Epithelial cell of prostate (primary cell): ENCODE results near the gene PDE6C.

ENCODE experiments used
- DNase-seq: peaks from one replicate; pipeline ENCODE4 v3.0.0-alpha.2; 2011; ENCODE audit warnings: low read depth, low spot score
- H3K27ac ChIP-seq: fragments of 450-650 bp; 2 replicates; pipeline ENCODE4 v1.5.1; 2017; ENCODE audit warnings: mild to moderate bottlenecking

The PDE6C gene

GRCh38 chr10:93628858-93629257 lies 16.5 kb downstream of the PDE6C start:
- no peak overlapping the region for H3K27ac ChIP-seq
- no peak for DNase-seq

GRCh38 chr10:93629647-93630305 lies 17.4 kb downstream of the PDE6C start:
- DNase-seq: no peak
- H3K27ac ChIP-seq: no peak overlapping the region

GRCh38 chr10:93630625-93631557 lies 18.6 kb downstream of the PDE6C start:
- DNase-seq: no peak
- no peak overlapping the region for H3K27ac ChIP-seq

GRCh38 chr10:93639791-93640190 lies 27.5 kb downstream of the PDE6C start:
- DNase-seq: no peak
- no peak overlapping the region for H3K27ac ChIP-seq

- DNase-seq: no peak
- no peak overlapping the region for H3K27ac ChIP-seq
Observed at GRCh38 chr10:93652857-93653256, 40.5 kb downstream of the PDE6C start.

DNA sequence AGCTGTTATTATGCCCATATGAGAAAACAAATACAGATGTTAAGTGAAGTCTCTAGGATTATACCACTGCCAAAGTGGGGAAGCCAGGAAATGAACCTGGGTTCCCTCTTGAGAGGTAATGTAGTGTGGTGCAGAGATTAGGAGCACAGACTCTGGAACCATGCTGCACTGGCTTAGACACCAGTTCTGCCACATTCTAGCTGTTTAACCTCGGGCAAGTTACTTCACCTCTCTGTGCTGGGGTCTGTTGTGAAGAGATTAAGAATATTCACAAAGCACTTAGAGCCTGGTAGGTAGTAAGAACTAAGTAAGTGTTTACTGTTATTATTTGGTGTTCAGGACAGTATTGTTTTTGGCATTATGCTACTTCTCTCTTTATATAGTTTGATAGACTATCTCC lies 41.9 kb downstream of the PDE6C start:
- H3K27ac ChIP-seq: no peak overlapping the region
- no peak for DNase-seq

DNA sequence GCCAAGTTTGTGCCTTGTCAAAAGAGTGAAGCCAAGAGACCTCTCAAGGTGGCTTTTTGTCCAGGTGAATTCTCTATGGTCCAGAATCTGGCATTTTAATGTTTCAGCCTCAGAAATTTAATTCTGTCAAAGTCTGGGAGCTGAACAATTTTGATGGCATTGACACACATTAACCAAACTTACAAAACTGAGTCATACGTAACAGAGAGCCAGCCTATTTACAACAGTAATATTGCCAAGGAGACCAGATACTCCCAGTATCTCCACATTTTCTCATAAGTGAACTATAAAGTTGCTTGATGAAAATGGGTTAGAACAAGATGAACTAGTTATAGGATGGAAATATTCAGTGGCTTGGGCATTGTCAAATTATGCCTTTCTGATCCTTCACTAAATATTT lies 43.8 kb downstream of the PDE6C start:
- DNase-seq: no peak
- H3K27ac ChIP-seq: no peak overlapping the region

GRCh38 chr10:93657757-93658156 lies 45.4 kb downstream of the PDE6C start:
- no peak overlapping the region for H3K27ac ChIP-seq
- DNase-seq: no peak

- H3K27ac ChIP-seq: no peak overlapping the region
- no peak for DNase-seq
Observed at GRCh38 chr10:93666030-93666429, 53.7 kb downstream of the PDE6C start.

DNA sequence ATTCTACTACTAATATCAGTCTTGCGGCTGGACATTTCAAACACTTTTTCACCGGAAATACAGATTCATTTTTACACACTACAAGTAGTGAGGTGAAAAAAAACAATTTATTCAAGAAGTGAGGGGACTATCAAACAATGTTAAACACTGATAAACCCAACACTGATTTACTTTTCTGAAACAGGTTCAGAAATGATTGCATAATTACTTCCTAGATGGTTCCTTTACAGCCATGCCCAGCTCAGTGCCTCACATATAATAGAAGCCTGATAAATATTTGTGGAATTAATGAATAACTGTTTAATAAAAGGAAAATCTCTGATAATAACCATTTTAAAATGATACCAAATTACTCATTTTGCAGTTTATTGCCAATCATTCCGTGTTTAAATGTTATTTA lies 55.5 kb downstream of the PDE6C start:
- H3K27ac ChIP-seq: no peak overlapping the region
- no peak for DNase-seq

DNA sequence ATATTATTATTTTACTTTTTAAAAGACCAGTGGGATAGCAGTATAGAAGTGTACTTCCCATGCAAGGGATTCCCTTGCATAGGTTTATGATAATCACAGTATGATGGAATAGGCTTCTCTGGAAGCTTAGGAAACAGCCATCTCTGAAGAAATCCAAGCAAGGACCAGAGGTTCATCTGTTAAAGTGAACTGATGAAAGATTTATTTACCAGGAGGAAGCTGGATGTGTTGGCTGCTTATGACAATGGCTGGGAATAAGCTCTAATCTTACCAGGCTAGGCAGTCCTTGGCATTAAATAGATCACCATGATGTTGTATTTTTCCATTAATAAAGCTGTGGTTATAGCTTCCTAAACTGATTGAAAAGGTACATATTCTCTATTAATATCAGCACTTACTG lies 58.0 kb downstream of the PDE6C start:
- no peak for DNase-seq
- H3K27ac ChIP-seq: no peak overlapping the region

- H3K27ac ChIP-seq: no peak overlapping the region
- no peak for DNase-seq
Observed at GRCh38 chr10:93671042-93671441, 58.7 kb downstream of the PDE6C start.

DNA sequence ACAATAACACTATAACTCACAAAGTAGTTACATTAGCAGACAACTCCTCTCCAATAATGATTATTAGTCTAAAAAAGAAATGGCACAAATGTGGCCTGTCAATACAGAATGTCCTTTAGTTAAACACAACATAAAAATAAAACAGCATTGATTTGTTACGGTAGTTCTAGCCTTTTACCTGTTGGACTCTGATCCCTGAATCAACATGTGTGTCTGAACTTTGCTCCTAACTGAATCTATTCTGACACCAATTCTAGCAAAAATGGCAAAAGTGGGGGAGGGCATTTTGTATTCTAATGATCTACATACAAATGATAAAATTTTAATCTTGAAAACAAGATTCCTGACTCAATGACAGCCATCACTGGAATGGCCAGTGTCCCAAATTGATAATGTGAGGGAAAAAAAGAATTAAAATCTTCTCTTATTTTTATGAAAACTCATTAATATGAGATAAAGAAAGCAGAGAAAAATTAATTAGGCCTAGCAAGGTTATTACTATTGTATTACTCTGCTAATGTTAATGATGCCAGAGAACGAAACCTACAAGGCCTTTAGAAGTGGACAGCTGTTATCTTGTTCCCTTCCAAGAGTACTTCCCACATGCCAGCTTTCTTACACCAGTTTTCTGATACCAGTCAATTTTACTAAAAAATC lies 59.8 kb downstream of the PDE6C start:
- no peak overlapping the region for H3K27ac ChIP-seq
- DNase-seq: no peak

DNA sequence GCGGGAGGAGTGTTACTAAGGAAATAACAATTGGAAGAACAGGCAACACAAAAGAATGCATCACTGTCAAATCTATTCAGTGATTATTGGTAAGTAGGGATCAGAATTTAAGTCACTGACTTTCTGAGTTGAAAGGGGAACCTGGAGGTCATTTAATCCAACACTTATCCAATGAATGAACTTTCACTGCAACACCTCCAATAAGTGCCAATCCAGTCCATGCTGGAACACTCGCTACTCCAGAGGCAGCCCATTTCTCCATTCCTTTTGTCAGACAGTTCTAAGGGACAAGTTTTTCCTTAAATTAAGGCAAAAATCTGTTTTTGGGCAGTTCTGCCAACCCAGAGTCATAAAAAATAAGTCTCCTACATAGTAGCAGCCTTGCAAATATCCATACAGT lies 60.6 kb downstream of the PDE6C start:
- no peak for DNase-seq
- no peak overlapping the region for H3K27ac ChIP-seq

GRCh38 chr10:93673791-93674190 lies 61.5 kb downstream of the PDE6C start:
- H3K27ac ChIP-seq: no peak overlapping the region
- no peak for DNase-seq

DNA sequence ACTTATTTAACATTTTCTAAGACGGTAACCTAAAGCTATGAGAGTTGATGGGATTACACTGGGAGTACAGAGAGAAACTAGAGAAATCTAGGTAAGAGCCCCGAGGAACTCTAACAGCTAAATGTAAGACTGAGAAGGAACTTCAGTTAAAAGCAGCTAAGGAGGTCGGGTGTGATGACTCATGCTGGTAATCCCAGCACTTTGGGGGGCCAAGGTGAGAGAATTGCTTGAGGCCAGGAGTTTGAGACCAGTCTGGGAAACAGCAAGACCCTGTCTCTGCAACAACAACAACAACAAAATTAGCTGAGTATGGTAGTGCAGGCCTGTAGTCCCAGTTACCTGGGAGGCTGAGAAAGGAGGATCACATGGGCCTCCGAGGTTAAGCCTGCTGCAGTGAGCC lies 66.0 kb downstream of the PDE6C start:
- no peak for DNase-seq
- H3K27ac ChIP-seq: no peak overlapping the region

- DNase-seq: no peak
- H3K27ac ChIP-seq: no peak overlapping the region
Observed at GRCh38 chr10:93678805-93679587, 66.7 kb downstream of the PDE6C start.

DNA sequence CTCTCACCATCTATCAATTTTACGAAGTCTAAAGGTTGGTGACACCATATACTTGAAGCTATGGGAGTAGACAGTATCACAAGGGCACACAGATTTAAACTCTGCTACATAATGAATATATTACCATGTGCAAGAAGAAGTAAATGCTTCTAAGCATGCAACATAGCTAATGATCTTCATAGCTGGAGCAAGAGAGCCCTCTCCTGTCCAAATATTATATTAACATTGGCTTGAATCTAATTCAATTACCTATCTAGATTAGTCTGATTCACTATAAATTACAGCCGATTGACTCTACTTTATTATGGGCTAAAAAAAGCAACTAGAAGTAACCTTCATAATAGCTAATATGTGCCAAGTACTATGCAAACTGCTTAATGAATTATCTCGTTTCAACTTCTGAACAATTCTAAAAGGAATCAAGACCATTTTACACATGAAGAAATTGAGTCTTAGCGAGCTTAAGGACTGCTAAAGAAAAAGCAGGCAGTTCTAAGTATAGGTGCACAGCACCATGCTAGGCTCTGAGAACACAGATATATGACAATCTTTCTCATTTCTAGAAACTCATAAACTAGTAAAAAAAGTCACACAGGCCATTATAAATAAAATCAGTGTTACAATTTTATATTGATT lies 68.2 kb downstream of the PDE6C start:
- H3K27ac ChIP-seq: no peak overlapping the region
- DNase-seq: no peak

- H3K27ac ChIP-seq: no peak overlapping the region
- no peak for DNase-seq
Observed at GRCh38 chr10:93687737-93688136, 75.4 kb downstream of the PDE6C start.

- H3K27ac ChIP-seq: no peak overlapping the region
- no peak for DNase-seq
Observed at GRCh38 chr10:93695740-93696139, 83.4 kb downstream of the PDE6C start.
